ENCODE results near the gene TMEM201. TPM values are rescaled to one million over a fixed set of nuclear protein-coding genes. Genes with fewer than 3 reads are reported as not detected.

TMEM201 gene
- total and polyA plus RNA-seq, 9 of the 15 experiments (the other 6 are each of a cell fraction or from before 2014, with no cell fraction given), result 0.42 to 51.3 (median 7.4) TPM

DNA sequence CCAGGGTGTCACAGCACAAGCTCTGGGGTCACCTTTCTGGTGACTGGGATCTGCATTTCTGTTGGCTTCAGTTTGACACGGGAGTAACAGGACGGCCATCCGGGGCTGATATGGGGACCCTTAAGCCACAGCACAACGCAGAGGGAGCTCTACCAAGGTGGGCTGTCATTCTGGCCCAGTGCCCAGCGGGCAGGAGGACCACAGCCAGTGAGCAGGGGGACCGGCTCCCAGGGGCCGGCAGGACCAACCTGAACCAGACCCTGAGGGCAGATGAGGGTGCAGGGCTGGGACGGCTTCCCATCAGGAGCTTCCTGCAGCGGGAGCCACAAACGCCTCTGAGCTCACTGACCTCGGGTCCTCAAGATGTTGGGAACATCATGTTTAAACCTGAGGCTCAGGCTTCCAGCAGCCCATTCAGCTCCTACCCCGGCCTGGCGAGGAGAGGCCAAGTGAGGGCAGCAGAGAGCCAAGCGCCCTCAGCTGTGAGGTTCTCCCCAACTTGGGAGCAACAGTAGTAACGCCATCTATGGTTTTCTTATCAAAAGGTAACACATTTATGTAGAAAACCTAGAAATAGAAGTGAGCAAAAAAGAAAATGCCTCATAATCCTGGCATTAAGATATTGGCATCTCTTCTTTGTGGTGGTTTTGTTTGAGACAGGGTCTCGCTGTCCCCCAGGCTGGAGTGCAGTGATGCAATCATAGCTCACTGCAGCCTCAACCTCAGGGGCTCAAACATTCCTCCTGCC lies 26.8 kb downstream of the TMEM201 start (continued):
- TF ChIP-seq, protein P1, sequence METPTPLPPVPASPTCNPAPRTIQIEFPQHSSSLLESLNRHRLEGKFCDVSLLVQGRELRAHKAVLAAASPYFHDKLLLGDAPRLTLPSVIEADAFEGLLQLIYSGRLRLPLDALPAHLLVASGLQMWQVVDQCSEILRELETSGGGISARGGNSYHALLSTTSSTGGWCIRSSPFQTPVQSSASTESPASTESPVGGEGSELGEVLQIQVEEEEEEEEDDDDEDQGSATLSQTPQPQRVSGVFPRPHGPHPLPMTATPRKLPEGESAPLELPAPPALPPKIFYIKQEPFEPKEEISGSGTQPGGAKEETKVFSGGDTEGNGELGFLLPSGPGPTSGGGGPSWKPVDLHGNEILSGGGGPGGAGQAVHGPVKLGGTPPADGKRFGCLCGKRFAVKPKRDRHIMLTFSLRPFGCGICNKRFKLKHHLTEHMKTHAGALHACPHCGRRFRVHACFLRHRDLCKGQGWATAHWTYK (CRISPR knock-in tag; IDR thresholded peaks at IDR 0.05), result 0 out of 2 replicates have a peak, but pooled peaks have one; percentile 56
- peak; percentile 60; the same call in 1 of the 2 replicates for TF ChIP-seq CTBP1 (IDR thresholded peaks at IDR 0.05; ENCODE audit: borderline replicate concordance)
- TF ChIP-seq RHOXF2B (CRISPR knock-in tag; conservative IDR thresholded peaks at IDR 0.05), result 0 out of 2 replicates have a peak, but pooled peaks have one; percentile 36
- TF ChIP-seq TCF3 (CRISPR knock-in tag; IDR thresholded peaks at IDR 0.05), result peak; percentile 74
- TF ChIP-seq, protein P2, sequence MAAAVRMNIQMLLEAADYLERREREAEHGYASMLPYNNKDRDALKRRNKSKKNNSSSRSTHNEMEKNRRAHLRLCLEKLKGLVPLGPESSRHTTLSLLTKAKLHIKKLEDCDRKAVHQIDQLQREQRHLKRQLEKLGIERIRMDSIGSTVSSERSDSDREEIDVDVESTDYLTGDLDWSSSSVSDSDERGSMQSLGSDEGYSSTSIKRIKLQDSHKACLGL (CRISPR knock-in tag; IDR thresholded peaks at IDR 0.05; ENCODE audit: borderline replicate concordance, poor library complexity, severe bottlenecking), result no peak
- no peak for TF ChIP-seq DMBX1 (CRISPR knock-in tag; IDR thresholded peaks at IDR 0.05; ENCODE audit: borderline replicate concordance)
- TF ChIP-seq XRCC5 (IDR thresholded peaks at IDR 0.05; ENCODE audit: low read depth, low read length), result peak; percentile 91; the same call in 1 of the 2 replicates
- TF ChIP-seq HNRNPL (IDR thresholded peaks at IDR 0.05; ENCODE audit: low read depth, low read length), result no peak
- TF ChIP-seq MAX (CRISPR knock-in tag; IDR thresholded peaks at IDR 0.05), result 0 out of 2 replicates have a peak, but pooled peaks have one; percentile 44

Data from K562 (cell line).